GM12878 (cell line): Measurements from ENCODE around the gene FANCC. TPM values are rescaled to one million over a fixed set of nuclear protein-coding genes. Genes with fewer than 3 reads are reported as not detected.

Experiments
- ATAC-seq: fragments of 200-7000 bp; cut with Tn5 transposase; 3 replicates; pipeline ENCODE4 v1.9.1; 2020; ENCODE audit warnings: mild to moderate bottlenecking, moderate library complexity
- BruUV-seq: library from RNA; stranded (reverse); fragments of 400-500 nt; replicated peaks from 2 replicates; lab custom pipeline; 2021; lab: Mats Ljungman, UMichigan
- CTCF ChIA-PET: fragments of 300-600 bp; sonication (Branson Sonifier 250); formaldehyde crosslinking; extraction: SDS; loops from one replicate; lab custom pipeline; 2021; ENCODE audit warnings: inconsistent platforms; lab: Yijun Ruan, JAX
- POLR2A ChIA-PET: fragments of 350-600 bp; formaldehyde crosslinking; extraction: SDS; loops from one replicate; lab custom pipeline; 2021; ENCODE audit warnings: inconsistent platforms; lab: Charles Lee
- RAD21 ChIA-PET: fragments of 300-600 bp; sonication (Branson Sonifier 250); formaldehyde crosslinking; loops from one replicate; lab custom pipeline; 2023; ENCODE audit warnings: antibody characterized with exemption; ENCODE audit not compliant: unreplicated experiment; lab: Charles Lee
- SMC1A ChIA-PET: fragments of 300-600 bp; sonication (Branson Sonifier 250); formaldehyde crosslinking; loops from one replicate; lab custom pipeline; 2023; ENCODE audit not compliant: unreplicated experiment, uncharacterized antibody; lab: Charles Lee
- DNase-seq: peaks from one replicate; pipeline ENCODE4 v3.0.0-alpha.2; 2011; ENCODE audit warnings: low read depth, low spot score
- FAIRE-seq: peaks from 3 replicates; lab custom pipeline; 2011; peaks lifted over from hg19 to GRCh38; lab: Jason Lieb, UNC
- H2AFZ ChIP-seq: 2 replicates; pipeline ENCODE4 v1.6.0; 2011; ENCODE audit warnings: low read depth, low read length, control low read depth; ENCODE audit not compliant: control insufficient read depth
- H3K27ac ChIP-seq: 2 replicates; pipeline ENCODE4 v1.5.1; 2011; ENCODE audit warnings: control low read depth; ENCODE audit not compliant: control insufficient read depth, insufficient read depth
- H3K27me3 ChIP-seq, 2 experiments: replicated peaks in 1 of 2; 2 replicates each; pipeline versions ENCODE4 v1.6.0 to v1.6.1; 2011; ENCODE audit warnings: low read length in 1 of 2; ENCODE audit not compliant: control insufficient read depth in 2 of 2, insufficient read depth in 2 of 2
- H3K36me3 ChIP-seq, 2 experiments: 2 replicates each; pipeline ENCODE4 v1.5.1; 2011; ENCODE audit warnings: low read length in 1 of 2; ENCODE audit not compliant: control insufficient read depth in 2 of 2, insufficient read depth in 2 of 2
- H3K4me1 ChIP-seq: 2 replicates; pipeline ENCODE4 v1.6.1; 2011; ENCODE audit warnings: mild to moderate bottlenecking, low read length, moderate library complexity, mixed read lengths; ENCODE audit not compliant: control insufficient read depth, insufficient read depth
- H3K4me2 ChIP-seq: 2 replicates; pipeline ENCODE4 v1.6.0; 2011; ENCODE audit warnings: control low read depth; ENCODE audit not compliant: control insufficient read depth, insufficient read depth
- H3K4me3 ChIP-seq: fragments of 200-600 bp; sonication (generic); 2 replicates; pipeline ENCODE4 v1.5.1; 2016
- H3K79me2 ChIP-seq: 2 replicates; pipeline ENCODE4 v1.6.0; 2011; ENCODE audit warnings: low read length; ENCODE audit not compliant: control insufficient read depth, insufficient read depth
- H3K9ac ChIP-seq: 2 replicates; pipeline ENCODE4 v1.8.0; 2011; ENCODE audit warnings: low read length, control low read depth, mixed read lengths; ENCODE audit not compliant: control insufficient read depth, insufficient read depth
- H3K9me3 ChIP-seq: replicated peaks from 3 replicates; pipeline ENCODE4 v1.5.1; 2011; ENCODE audit warnings: mild to moderate bottlenecking, low read length; ENCODE audit not compliant: control insufficient read depth, insufficient read depth
- H4K20me1 ChIP-seq: 2 replicates; pipeline ENCODE4 v1.6.0; 2011; ENCODE audit not compliant: control insufficient read depth, insufficient read depth
- BCLAF1 ChIP-seq: fragments of 450-650 bp; IDR thresholded peaks from 2 replicates; pipeline ENCODE4 v1.6.1; 2017; ENCODE audit warnings: antibody characterized with exemption, mild to moderate bottlenecking, moderate library complexity
- FOXM1 ChIP-seq: IDR thresholded peaks from 2 replicates; pipeline ENCODE4 v1.6.1; 2012; ENCODE audit warnings: low read depth, mild to moderate bottlenecking, inconsistent platforms, low read length, moderate library complexity
- HCFC1 ChIP-seq: fragments of 150-350 bp; IDR thresholded peaks from 2 replicates; pipeline ENCODE4 v1.6.1; 2014; ENCODE audit warnings: low read length
- HDGF ChIP-seq: fragments of 450-650 bp; IDR thresholded peaks from 2 replicates; pipeline ENCODE4 v1.6.1; 2016; ENCODE audit warnings: antibody characterized with exemption
- IRF4 ChIP-seq: IDR thresholded peaks from 2 replicates; pipeline ENCODE4 v1.6.1; 2011; ENCODE audit warnings: low read depth, low read length
- KLF5 ChIP-seq: fragments of 450-650 bp; IDR thresholded peaks from 2 replicates; pipeline ENCODE4 v1.6.1; 2014; ENCODE audit warnings: mild to moderate bottlenecking; ENCODE audit not compliant: partially characterized antibody
- MEF2A ChIP-seq: IDR thresholded peaks from 2 replicates; pipeline ENCODE4 v1.6.1; 2011; ENCODE audit warnings: low read depth, mild to moderate bottlenecking, low read length, moderate library complexity; ENCODE audit not compliant: insufficient read depth
- MXI1 ChIP-seq: fragments of 150-350 bp; IDR thresholded peaks from 2 replicates; pipeline ENCODE4 v1.6.1; 2011; ENCODE audit warnings: low read depth, mild to moderate bottlenecking, inconsistent platforms, low read length, improper control_type of control experiment
- NR2C1 ChIP-seq: fragments of 450-650 bp; IDR thresholded peaks from 2 replicates; pipeline ENCODE4 v1.6.1; 2017; ENCODE audit warnings: antibody characterized with exemption, mild to moderate bottlenecking, moderate library complexity
- NR2F1 ChIP-seq: fragments of 450-650 bp; conservative IDR thresholded peaks from 2 replicates; pipeline ENCODE4 v1.6.1; 2017; ENCODE audit warnings: mild to moderate bottlenecking
- RELA ChIP-seq: fragments of 450-650 bp; IDR thresholded peaks from 2 replicates; pipeline ENCODE4 v1.8.0; 2014; ENCODE audit warnings: borderline replicate concordance; ENCODE audit not compliant: partially characterized antibody
- REST ChIP-seq: IDR thresholded peaks from 2 replicates; pipeline ENCODE4 v1.6.1; 2012; ENCODE audit warnings: mild to moderate bottlenecking, low read depth, low read length
- RUNX3 ChIP-seq: IDR thresholded peaks from 2 replicates; pipeline ENCODE4 v1.6.1; 2012; ENCODE audit warnings: low read length, inconsistent platforms
- TCF7 ChIP-seq: IDR thresholded peaks from 2 replicates; pipeline ENCODE4 v1.6.1; 2014; ENCODE audit warnings: antibody characterized with exemption, borderline replicate concordance
- ZNF274 ChIP-seq: IDR thresholded peaks from one replicate; pipeline ENCODE4 v1.8.0; 2011; ENCODE audit not compliant: insufficient read length, insufficient read depth
- WGBS: methylation state at CpG from one replicate; pipeline ENCODE4 v1.1.6; 2016; ENCODE audit warnings: low lambda C conversion rate; ENCODE audit not compliant: insufficient replicate concordance, insufficient coverage; ENCODE audit errors: missing lambda C conversion rate; 5-methylcytosine and 5-hydroxymethylcytosine counted together
- in situ Hi-C: fragments of 300-500 bp; cut with MboI; formaldehyde crosslinking; loops from 9 replicates; pipeline ENCODE4 v1.14.3; 2018; ENCODE audit warnings: mixed read lengths
- intact Hi-C: fragments of 100-400 bp; cut with micrococcal nuclease; formaldehyde crosslinking; loops from one replicate; pipeline ENCODE4 v1.14.2; 2022; ENCODE audit not compliant: unreplicated experiment
- polyA plus RNA-seq, 11 experiments: library from polyadenylated mRNA; depleted of rRNA in 4 of 11; unstranded in 6 of 11; stranded (reverse) in 5 of 11; fragments of >200 nt; fragmentation: Nextera tagmentation in 4 of 11; fragmentation: Illumina TruSeq in 1 of 11; extraction: Ambion mirVana in 4 of 11; extraction: Trizol in 1 of 11; gene quantifications; 1 replicate in 1 of 11; 2 replicates in 10 of 11; pipeline versions ENCODE4 v1.2.1 to v1.2.3, GENCODE V29; 2011 to 2016; ENCODE audit warnings: inconsistent platforms in 2 of 11, missing spikeins in 2 of 11, low read depth in 1 of 11
- total RNA-seq, 4 experiments: library from RNA; depleted of rRNA in 3 of 4; stranded (reverse); fragments of >200 nt in 3 of 4; fragmentation: Illumina TruSeq in 1 of 4; extraction: Trizol in 1 of 4; gene quantifications; 2 replicates each; pipeline versions ENCODE4 v1.2.1 to v1.2.3, GENCODE V29; 2013 to 2021
- TF ChIP-seq, protein P1 (sequence below): IDR thresholded peaks from 2 replicates; pipeline ENCODE4 v1.6.1; 2011; ENCODE audit warnings: mild to moderate bottlenecking, low read depth, low read length, moderate library complexity; ENCODE audit not compliant: insufficient replicate concordance

FANCC gene
- total and polyA plus RNA-seq, 10 of the 15 experiments (the other 5 are each of a cell fraction or from before 2014, with no cell fraction given) = 1.2 to 16.8 (median 10.5) TPM

DNA sequence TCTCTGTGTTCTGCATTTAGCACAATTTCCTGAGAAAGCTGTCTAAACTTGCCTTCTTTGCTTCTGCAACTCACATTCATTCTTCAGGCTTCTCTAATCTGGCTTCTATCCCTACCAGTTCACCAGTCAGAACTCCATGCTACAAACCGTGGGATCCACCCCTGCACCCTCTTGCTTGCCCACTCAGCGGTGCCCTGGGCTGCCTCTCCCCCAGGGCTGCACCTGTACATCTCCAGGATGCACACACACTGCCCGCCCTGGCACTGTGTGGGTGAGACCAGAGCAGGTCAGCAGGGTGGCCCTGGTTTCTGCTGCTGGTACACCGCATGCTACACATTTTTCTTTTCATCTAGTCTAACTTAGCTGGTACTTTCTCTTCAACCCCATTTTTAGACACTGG lies 127.1 kb downstream of the FANCC start:
- ChIA-PET CTCF (interaction anchor here (0.8 to 2.0 kb wide), 5 partner anchors 10 to 76 kb away, joined by 3 to 9 read pairs (median 4); no protein-coding TSS in a partner anchor), RAD21 (no interaction called here), SMC1A (interaction anchor here (1.7 kb wide), 1 partner anchor 13 kb away, joined by 4 read pairs; no protein-coding TSS in a partner anchor), POLR2A (interaction anchor here (0.6 kb wide), 1 partner anchor 55 kb away, joined by 4 read pairs; no protein-coding TSS in a partner anchor)
- Histone ChIP-seq H3K79me2 (no peaks in the 10 kb centered on the region), H3K9ac (no peak overlapping the region), H3K27me3 (no peaks in the 10 kb centered on the region), H2AFZ (no peak overlapping the region), H3K9me3 (no peaks in the 10 kb centered on the region), H4K20me1 (no peaks in the 10 kb centered on the region), H3K4me2 (no peak overlapping the region), H3K4me3 (no peak overlapping the region), H3K27ac (no peak overlapping the region), H3K36me3 (no peaks in the 10 kb centered on the region), H3K4me1 (peaks cover 5% of the 10 kb centered on the region; the same call in 1 of the 2 replicates)
- in situ Hi-C loops (no loop called here), intact Hi-C loops (no loop called here)
- TF ChIP-seq HCFC1 (no peak), HDGF (no peak), BCLAF1 (no peak), KLF5 (no peak), FOXM1 (no peak), TCF7 (no peak), REST (no peak), RUNX3 (no peak), RELA (no peak), NR2C1 (no peak), NR2F1 (no peak), MXI1 (no peak), IRF4 (no peak), ZNF274 (no peak), MEF2A (no peak)
- TF ChIP-seq, protein P1, sequence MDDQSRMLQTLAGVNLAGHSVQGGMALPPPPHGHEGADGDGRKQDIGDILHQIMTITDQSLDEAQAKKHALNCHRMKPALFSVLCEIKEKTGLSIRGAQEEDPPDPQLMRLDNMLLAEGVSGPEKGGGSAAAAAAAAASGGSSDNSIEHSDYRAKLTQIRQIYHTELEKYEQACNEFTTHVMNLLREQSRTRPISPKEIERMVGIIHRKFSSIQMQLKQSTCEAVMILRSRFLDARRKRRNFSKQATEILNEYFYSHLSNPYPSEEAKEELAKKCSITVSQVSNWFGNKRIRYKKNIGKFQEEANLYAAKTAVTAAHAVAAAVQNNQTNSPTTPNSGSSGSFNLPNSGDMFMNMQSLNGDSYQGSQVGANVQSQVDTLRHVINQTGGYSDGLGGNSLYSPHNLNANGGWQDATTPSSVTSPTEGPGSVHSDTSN = no peak
- DNase-seq = no peak
- WGBS = 94% methylated on average over 4 of the region's 4 CpGs
- FAIRE-seq = no peak
- BruUV-seq = no TSS peak
- ATAC-seq = no peak
